B cell (primary cell): Measurements from ENCODE around the gene OTULIN. TPM values are rescaled to one million over a fixed set of nuclear protein-coding genes. Genes with fewer than 3 reads are reported as not detected.

Experiments used
- ATAC-seq: fragments of 200-7000 bp; cut with Tn5 transposase; one replicate; pipeline ENCODE4 v1.10.0; 2021; ENCODE audit warnings: low read depth, mild to moderate bottlenecking, moderate number of reproducible peaks, moderate library complexity
- CTCF ChIA-PET: fragments of 350-600 bp; sonication (Branson Sonifier 250); formaldehyde crosslinking; loops from one replicate; lab custom pipeline; 2021; ENCODE audit warnings: antibody characterized with exemption, inconsistent platforms; lab: Charles Lee
- POLR2A ChIA-PET: fragments of 350-600 bp; sonication (Branson Sonifier 250); formaldehyde crosslinking; loops from one replicate; lab custom pipeline; 2021; ENCODE audit warnings: antibody characterized with exemption; lab: Charles Lee
- DNase-seq: peaks from one replicate; pipeline ENCODE4 v3.0.0; 2013
- H2AFZ ChIP-seq: 2 replicates; pipeline ENCODE4 v1.6.1; 2012; ENCODE audit warnings: mild to moderate bottlenecking, low read depth, low read length; ENCODE audit not compliant: insufficient read depth, poor library complexity, severe bottlenecking
- H3K27ac ChIP-seq, 2 donors: 1 replicate in 1 of 2; 2 replicates in 1 of 2; pipeline ENCODE4 v1.5.1; 2012 to 2013; ENCODE audit warnings: low read length in 2 of 2, mild to moderate bottlenecking in 2 of 2, moderate library complexity in 1 of 2
- H3K27me3 ChIP-seq, 4 experiments: fragments of 200-600 bp in 1 of 4; sonication (generic) in 1 of 4; replicated peaks in 1 of 4; 1 replicate in 2 of 4; 2 replicates in 2 of 4; pipeline versions ENCODE4 v1.6.1 to v1.7.0; 2013 to 2016; ENCODE audit warnings: low read length in 3 of 4, mild to moderate bottlenecking in 2 of 4, mixed read lengths in 1 of 4, moderate library complexity in 1 of 4; ENCODE audit not compliant: insufficient read depth in 4 of 4, control insufficient read depth in 3 of 4; ENCODE audit errors: control extremely low read depth in 1 of 4
- H3K36me3 ChIP-seq, 2 experiments: replicated peaks in 1 of 2; 1 replicate in 1 of 2; 2 replicates in 1 of 2; pipeline versions ENCODE4 v1.6.1 to v1.7.1; 2013; ENCODE audit warnings: low read length in 1 of 2; ENCODE audit not compliant: insufficient read depth in 2 of 2, control insufficient read depth in 1 of 2; ENCODE audit errors: control extremely low read depth in 1 of 2, extremely low read depth in 1 of 2
- H3K4me1 ChIP-seq, 2 donors: fragments of 200-600 bp in 1 of 2; sonication (generic) in 1 of 2; 1 replicate in 1 of 2; 2 replicates in 1 of 2; pipeline versions ENCODE4 v1.5.1 to v1.6.1; 2013 to 2017; ENCODE audit warnings: low read length in 2 of 2; ENCODE audit not compliant: control insufficient read depth in 2 of 2, insufficient read depth in 2 of 2
- H3K4me2 ChIP-seq: replicated peaks from 2 replicates; pipeline ENCODE3; 2012; ENCODE audit warnings: mild to moderate bottlenecking, low read depth, low read length; ENCODE audit not compliant: poor library complexity, severe bottlenecking
- H3K4me3 ChIP-seq, 5 experiments: fragments of 200-600 bp in 1 of 5; sonication (generic) in 1 of 5; 1 replicate in 3 of 5; 2 replicates in 2 of 5; pipeline versions ENCODE4 v1.5.1 to v1.7.0; 2011 to 2016; ENCODE audit warnings: low read length in 4 of 5, mild to moderate bottlenecking in 4 of 5, low read depth in 2 of 5, control low read depth in 1 of 5, moderate library complexity in 1 of 5; ENCODE audit not compliant: insufficient read depth in 1 of 5; ENCODE audit errors: control extremely low read depth in 1 of 5, extremely low read depth in 1 of 5
- H3K79me2 ChIP-seq: fragments of 200-600 bp; sonication (generic); one replicate; pipeline ENCODE4 v1.6.0; 2016; ENCODE audit warnings: low read length; ENCODE audit not compliant: control insufficient read depth, insufficient read depth
- H3K9ac ChIP-seq: fragments of 200-600 bp; sonication (generic); 2 replicates; pipeline ENCODE4 v1.6.1; 2017; ENCODE audit warnings: mild to moderate bottlenecking, low read length, moderate library complexity
- H3K9me3 ChIP-seq, 3 donors: one replicate each; pipeline versions ENCODE4 v1.6.1 to v1.7.1; 2013; ENCODE audit warnings: low read length in 2 of 3; ENCODE audit not compliant: control insufficient read depth in 2 of 3, insufficient read depth in 1 of 3; ENCODE audit errors: control extremely low read depth in 1 of 3
- H4K20me1 ChIP-seq: 2 replicates; pipeline ENCODE4 v1.6.0; 2012; ENCODE audit warnings: mild to moderate bottlenecking, low read length; ENCODE audit not compliant: insufficient read depth, control insufficient read depth, poor library complexity, severe bottlenecking
- H3K27ac Mint-ChIP-seq: one replicate; pipeline ENCODE4 v1.8.0; 2021; ENCODE audit warnings: mixed read lengths
- H3K27me3 Mint-ChIP-seq: one replicate; pipeline ENCODE4 v1.8.0; 2021; ENCODE audit warnings: mixed read lengths
- H3K4me1 Mint-ChIP-seq: one replicate; pipeline ENCODE4 v1.8.0; 2021; ENCODE audit warnings: mixed read lengths
- H3K4me3 Mint-ChIP-seq: one replicate; pipeline ENCODE4 v1.8.0; 2021; ENCODE audit warnings: mixed read lengths
- H3K9me3 Mint-ChIP-seq: one replicate; pipeline ENCODE4 v1.8.0; 2022; ENCODE audit warnings: mixed read lengths; ENCODE audit not compliant: insufficient read depth
- CTCF ChIP-seq: fragments of 200-600 bp; IDR thresholded peaks from one replicate; pipeline ENCODE4 v1.8.0; 2022; ENCODE audit warnings: antibody characterized with exemption, mild to moderate bottlenecking
- EZH2 ChIP-seq: IDR thresholded peaks from 2 replicates; pipeline ENCODE4 v1.6.1; 2012; ENCODE audit warnings: borderline replicate concordance, low read depth, mild to moderate bottlenecking, moderate library complexity, low read length; ENCODE audit not compliant: insufficient read depth, poor library complexity, severe bottlenecking
- WGBS: methylation state at CpG from one replicate; pipeline ENCODE4 v1.1.5; 2013; ENCODE audit warnings: missing lambda C conversion rate; ENCODE audit not compliant: insufficient coverage; 5-methylcytosine and 5-hydroxymethylcytosine counted together
- intact Hi-C: fragments of 100-400 bp; cut with micrococcal nuclease; formaldehyde crosslinking; loops from one replicate; pipeline ENCODE4 v1.10.0; 2022
- polyA plus RNA-seq: library from polyadenylated mRNA; depleted of rRNA; stranded (reverse); fragments of >200 nt; gene quantifications from 2 replicates; pipeline ENCODE4 v1.2.3, GENCODE V29; 2012
- total RNA-seq, 2 donors: library from RNA; stranded (reverse); fragments of 120-200 nt in 1 of 2; gene quantifications; 1 replicate in 1 of 2; 2 replicates in 1 of 2; pipeline versions ENCODE4 v1.2.3 to v1.2.4, GENCODE V29; 2013 to 2022

Gene OTULIN
- total and polyA plus RNA-seq, 2 donors (not counting 1 experiment from before 2014, with no cell fraction given), result 8.4 to 64.4 TPM

DNA sequence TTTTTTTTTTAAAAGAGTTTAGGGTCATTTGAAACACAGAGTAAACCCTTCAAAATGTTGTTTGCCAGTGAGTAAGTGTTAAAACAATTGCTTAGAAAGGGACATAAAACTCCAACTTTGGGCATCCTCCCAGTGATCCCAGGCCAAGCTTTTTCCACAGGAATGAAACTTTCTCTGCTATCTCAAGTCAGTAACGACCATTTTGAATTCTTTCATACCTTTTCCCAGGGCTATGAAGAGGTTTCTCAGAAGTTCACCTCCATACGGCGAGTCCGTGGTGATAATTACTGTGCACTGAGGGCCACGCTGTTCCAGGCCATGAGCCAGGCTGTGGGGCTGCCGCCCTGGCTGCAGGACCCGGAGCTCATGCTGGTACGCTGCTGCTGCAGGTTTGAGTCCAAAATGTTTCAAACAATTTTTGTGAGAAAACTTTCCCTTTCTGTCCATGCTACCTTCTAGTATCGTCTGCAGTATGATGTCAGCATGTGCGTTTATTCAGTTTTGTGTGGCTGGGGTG lies 16.8 kb downstream of the OTULIN start:
- no peak overlapping the region for H3K27ac Mint-ChIP-seq
- H3K4me3 Mint-ChIP-seq, result no peak overlapping the region
- CTCF ChIA-PET, result interaction anchor here (1.4 to 1.5 kb wide), 2 partner anchors 14 to 334 kb away, joined by 3 read pairs; no protein-coding TSS in a partner anchor
- H3K9me3 ChIP-seq, result no peaks in the 10 kb centered on the region
- H3K4me3 ChIP-seq, result no peak overlapping the region
- H3K9me3 Mint-ChIP-seq, result no peaks in the 10 kb centered on the region
- no peak overlapping the region for H2AFZ ChIP-seq
- peaks cover 16% of the 10 kb centered on the region for H4K20me1 ChIP-seq
- no peak for ATAC-seq
- H3K79me2 ChIP-seq, result peaks cover 12% of the 10 kb centered on the region
- no peak for DNase-seq
- H3K27me3 Mint-ChIP-seq, result no peaks in the 10 kb centered on the region
- H3K9ac ChIP-seq, result no peak overlapping the region
- TF ChIP-seq CTCF (no peak), EZH2 (no peak)
- POLR2A ChIA-PET, result no interaction called here
- intact Hi-C loops, result no loop called here
- H3K4me2 ChIP-seq, result no peak overlapping the region
- H3K4me1 Mint-ChIP-seq, result peaks cover 46% of the 10 kb centered on the region
- H3K27me3 ChIP-seq, result no peaks in the 10 kb centered on the region
- H3K36me3 ChIP-seq, result peaks cover 19 to 59% of the 10 kb centered on the region in 2 experiments
- no peak overlapping the region for H3K27ac ChIP-seq
- peaks cover 24 to 41% of the 10 kb centered on the region in 2 donors for H3K4me1 ChIP-seq
- WGBS, result 96% methylated on average over 8 of the region's 10 CpGs

DNA sequence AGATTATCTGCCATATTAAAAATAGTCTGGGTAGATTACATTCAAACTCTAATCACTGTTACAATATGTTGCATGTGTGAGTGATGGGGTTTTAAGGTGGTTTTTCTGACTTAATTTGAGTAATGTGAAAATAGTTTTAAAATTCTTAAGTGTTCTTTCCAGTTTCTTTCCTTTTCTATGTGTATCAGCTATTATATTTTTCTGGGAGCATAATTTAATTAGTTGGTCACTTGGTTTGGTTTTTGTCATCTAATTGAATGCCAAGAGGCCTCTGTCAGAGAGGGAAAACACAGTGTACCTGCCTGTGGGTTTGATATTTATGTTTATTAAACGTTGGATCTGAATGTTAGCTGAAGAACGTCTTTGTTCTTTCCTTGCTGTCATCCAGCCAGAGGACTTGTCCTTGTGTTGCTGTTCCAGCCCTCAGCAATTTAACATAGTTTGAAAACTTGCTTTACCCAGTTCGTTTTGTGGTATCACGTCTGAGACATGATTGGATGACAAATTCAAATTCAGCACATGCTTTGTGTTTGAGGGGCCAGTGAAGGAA lies 19.5 kb downstream of the OTULIN start:
- H3K27me3 Mint-ChIP-seq, result no peaks in the 10 kb centered on the region
- Histone ChIP-seq H3K9ac (no peak overlapping the region), H3K4me2 (no peak overlapping the region), H3K27ac (no peak overlapping the region), H4K20me1 (peaks cover 4% of the 10 kb centered on the region), H3K9me3 (no peaks in the 10 kb centered on the region), H3K4me1 (peaks cover 8 to 21% of the 10 kb centered on the region in 2 donors), H3K4me3 (no peak overlapping the region), H3K79me2 (peaks cover 2% of the 10 kb centered on the region), H3K36me3 (peaks cover 26 to 81% of the 10 kb centered on the region in 2 experiments), H2AFZ (no peak overlapping the region), H3K27me3 (no peaks in the 10 kb centered on the region)
- ChIA-PET POLR2A (no interaction called here), CTCF (interaction anchor here (0.8 to 6.8 kb wide), 14 partner anchors 9 to 331 kb away, joined by 3 to 63 read pairs (median 4); partner anchors contain the start of gene ANKH)
- WGBS, result 97% methylated on average over 3 of the region's 4 CpGs
- no peak overlapping the region for H3K27ac Mint-ChIP-seq
- peaks cover 23% of the 10 kb centered on the region for H3K4me1 Mint-ChIP-seq
- no peak overlapping the region for H3K4me3 Mint-ChIP-seq
- ATAC-seq (no peak), DNase-seq (no peak)
- no peaks in the 10 kb centered on the region for H3K9me3 Mint-ChIP-seq
- intact Hi-C loops, result loop anchor here (2.0 kb wide), 1 partner anchor 19 kb away; the partner anchor contains the start of gene OTULIN
- TF ChIP-seq CTCF (no peak), EZH2 (no peak)
